LNCAP (cell line): ENCODE data around the gene GCNA.
A peak's percentile ranks its signal among the peaks of the same experiment; 100 is the strongest.

Source experiments
- CTCF ChIP-seq: fragments of 450-650 bp; IDR thresholded peaks from 2 replicates; pipeline ENCODE4 v1.5.1; 2017; ENCODE audit warnings: mild to moderate bottlenecking

The GCNA gene

DNA sequence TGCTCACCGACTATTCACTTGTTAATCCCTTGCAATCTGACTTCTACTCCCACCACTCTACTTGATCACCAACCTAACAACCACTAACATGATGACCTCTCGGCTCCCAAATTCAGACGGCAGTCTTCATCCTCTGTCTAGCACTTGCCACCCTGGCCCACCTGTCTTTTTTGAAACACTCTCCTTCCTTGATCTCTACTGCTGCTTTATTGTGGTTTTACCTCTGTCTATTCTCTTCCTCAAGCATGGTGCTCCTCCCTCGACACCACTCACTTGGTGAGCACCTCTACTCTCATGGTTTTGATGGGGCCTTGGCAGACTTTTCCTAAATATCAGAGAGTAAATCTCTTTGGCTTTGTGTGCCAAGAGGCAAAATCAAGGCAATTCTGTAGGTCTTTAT, 61.8 kb downstream of the GCNA start:
- no peak for TF ChIP-seq CTCF

- no peak for TF ChIP-seq CTCF
Measured at GRCh38 chrX:71650333-71650969, 72.2 kb downstream of the GCNA start.

GRCh38 chrX:71652405-71652804, 74.2 kb downstream of the GCNA start:
- peak; percentile 53 for TF ChIP-seq CTCF

DNA sequence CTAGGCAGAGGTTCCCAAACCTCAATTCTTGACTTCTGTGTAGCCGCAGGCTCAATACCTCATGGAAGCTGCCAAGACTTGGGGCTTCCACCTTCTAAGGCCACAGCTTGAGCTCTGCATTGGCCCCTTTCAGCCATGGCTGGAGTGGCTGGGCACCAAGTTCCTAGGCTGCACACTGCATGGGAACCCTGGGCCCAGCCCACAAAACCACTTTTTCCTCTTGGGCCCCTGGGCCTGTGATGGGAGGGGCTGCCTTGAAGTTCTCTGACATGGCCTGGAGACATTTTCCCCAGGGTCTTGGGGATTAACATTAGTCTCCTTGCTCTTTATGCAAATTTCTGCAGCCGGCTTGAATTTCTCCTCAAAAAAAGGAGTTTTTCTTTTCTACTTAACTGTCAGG, 75.1 kb downstream of the GCNA start:
- TF ChIP-seq CTCF, result no peak

- TF ChIP-seq CTCF, result no peak
Measured at GRCh38 chrX:71657267-71657666, 79.0 kb downstream of the GCNA start.

DNA sequence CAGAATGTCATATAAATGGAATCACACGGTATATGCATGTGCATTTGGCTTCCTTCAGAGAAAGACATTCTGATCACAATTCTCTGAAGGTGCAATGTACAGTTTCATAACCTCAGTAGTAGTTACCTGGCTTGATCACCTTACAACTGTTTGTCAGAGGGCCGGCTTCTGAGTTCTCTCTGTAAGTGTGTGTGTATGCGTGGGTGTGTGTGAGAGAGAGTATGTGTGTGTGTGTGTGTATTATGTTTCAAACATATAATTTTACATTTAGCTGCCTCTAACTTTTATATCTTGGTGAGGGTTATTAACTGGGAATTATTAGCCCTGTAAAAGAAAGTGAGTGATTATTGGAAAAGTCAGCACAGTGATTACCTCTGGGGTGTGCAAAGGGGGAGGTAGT, 81.1 kb downstream of the GCNA start:
- TF ChIP-seq CTCF, result no peak

DNA sequence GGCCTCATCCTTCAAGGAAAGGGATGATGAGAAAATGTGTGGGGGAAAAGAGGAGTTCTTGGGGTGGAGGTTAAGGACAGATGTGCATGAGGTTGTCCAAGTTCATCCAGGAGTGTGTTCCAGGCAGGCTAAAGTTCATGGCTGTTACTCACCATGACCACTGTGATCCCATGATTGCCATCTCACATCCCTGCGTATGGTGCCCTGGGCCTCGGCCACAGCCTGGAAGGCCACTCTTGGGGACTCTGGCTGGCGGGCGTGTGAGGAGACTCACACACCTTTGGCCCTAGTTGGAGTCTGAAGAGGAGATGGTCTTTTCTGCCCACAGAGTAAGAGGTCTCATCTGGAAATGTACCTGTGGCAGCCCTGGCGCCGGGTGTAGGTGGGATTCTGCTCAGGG, 81.7 kb downstream of the GCNA start:
- TF ChIP-seq CTCF, result no peak
